Hypothalamus (tissue), 51 donors: ENCODE data around the gene SPDEF.

Experiments used
- DNase-seq, 51 donors: peaks; one replicate each; lab custom pipeline; 2025; lab: John Stamatoyannopoulos, UW

SPDEF gene

GRCh38 chr6:34547701-34548644, 8.2 kb downstream of the SPDEF start:
- no peak for DNase-seq

DNA sequence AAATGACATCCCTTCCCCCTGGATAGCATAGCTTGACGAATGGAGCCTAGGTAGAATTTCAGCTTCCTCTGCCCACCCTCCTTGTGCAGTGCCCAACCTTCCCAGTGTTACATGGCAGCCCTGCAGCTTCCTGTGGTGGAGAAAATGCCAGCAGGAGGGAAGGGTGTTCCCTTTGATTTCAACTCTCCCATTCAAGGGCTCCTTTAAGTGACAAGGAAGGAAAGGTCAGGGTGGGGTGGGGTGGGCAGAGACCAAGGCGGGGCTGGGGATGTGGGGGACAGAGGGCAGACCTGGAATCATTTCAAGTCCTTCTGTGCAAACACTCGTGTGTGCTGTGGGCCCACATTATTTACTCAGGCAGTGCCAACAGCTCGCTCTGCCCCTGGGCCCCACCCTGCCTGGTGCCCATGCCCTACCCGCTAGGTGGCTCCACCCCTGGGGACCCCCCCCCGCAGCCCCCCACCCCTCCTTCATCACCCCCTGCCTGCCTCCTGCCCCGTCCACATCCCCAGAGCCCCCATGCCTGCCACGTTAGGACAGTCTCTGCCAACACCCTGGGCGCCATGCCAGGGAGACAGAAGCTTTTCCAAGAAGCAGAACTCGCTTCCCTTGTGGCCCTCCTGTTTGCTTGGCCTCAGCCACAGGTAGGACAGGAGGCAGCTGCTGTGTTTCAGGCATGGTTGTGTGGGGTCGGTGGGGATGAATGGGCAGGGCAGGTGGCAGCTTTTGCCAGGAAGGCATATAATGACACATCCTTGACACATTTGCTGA, 9.4 kb downstream of the SPDEF start:
- peak in 34 of 51 donors; percentile 3 to 68 (median 38) for DNase-seq

- DNase-seq, result no peak
These were observed 11.2 kb downstream of the SPDEF start for GRCh38 chr6:34544776-34545471.

GRCh38 chr6:34544052-34544604, 12.0 kb downstream of the SPDEF start:
- no peak for DNase-seq

DNA sequence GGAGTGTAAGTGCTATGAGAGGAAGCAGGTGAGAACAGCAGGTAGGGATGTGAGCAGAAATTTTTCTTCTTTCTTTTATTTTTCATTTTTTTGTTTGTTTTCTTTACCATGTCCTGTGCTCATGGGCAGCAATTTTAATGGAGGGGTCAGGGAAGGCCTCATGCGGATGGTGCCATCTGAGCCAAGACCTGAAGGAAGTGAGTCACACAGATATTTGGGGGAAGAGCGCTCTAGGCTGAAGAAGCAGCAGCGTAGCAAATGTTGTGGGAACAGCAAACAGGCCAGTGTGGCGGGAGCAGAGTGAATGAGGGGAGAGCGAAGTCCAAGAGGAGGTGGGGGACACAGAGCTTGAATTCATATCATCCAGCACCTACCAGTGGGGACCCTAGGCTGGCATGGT, 12.7 kb downstream of the SPDEF start:
- no peak for DNase-seq

GRCh38 chr6:34540841-34541240, 15.3 kb downstream of the SPDEF start:
- DNase-seq, result no peak

- DNase-seq, result no peak
These were observed 15.9 kb downstream of the SPDEF start for GRCh38 chr6:34540222-34540621.

- DNase-seq, result no peak
These were observed 16.9 kb downstream of the SPDEF start for GRCh38 chr6:34539181-34539580.

- DNase-seq, result no peak
These were observed 17.5 kb downstream of the SPDEF start for GRCh38 chr6:34538581-34538980.

- DNase-seq, result no peak
These were observed 18.1 kb downstream of the SPDEF start for GRCh38 chr6:34537922-34538550.

DNA sequence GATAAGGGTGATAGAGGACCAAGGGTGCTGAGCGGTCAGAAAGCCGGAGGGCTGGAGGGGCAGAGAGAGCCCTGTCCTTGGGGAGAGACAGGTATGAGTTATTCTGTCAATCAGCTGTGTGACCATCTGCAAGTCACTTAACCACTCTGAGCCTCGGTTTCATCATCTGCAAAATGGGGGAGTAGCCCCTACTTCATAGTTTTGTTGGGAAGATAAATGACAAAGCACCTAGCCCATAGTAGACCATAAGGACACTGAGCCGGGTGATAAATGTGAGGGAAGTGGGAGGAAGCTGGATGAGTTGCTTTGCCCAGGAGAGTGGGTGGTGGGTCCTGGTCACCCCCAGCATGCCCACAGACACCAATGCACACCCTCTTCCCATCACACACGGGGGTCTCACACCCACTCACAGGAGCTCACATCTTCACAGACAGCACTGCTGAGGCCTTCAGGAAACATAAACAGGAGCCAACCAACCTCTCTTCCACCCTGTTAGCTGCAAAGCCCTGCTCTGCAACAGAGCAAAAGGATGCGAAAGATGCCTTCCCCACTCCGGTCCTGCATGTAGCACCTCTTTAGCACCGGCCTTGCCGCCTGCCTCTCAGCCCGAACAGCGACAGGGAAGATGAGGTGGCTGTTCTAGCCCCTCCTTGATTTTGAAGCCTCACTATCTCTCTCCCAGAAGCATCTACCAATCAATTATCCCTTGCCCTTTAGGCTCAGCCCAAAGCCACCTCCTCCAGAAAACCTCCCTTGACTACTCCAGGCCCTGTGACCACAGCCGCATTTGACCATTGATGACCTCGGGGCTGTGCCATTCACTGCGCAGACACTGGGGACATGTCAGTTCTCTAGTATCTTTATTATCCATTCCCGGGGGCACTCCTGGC, 18.9 kb downstream of the SPDEF start:
- DNase-seq, result no peak

- DNase-seq, result peak in 17 of 51 donors; percentile 7 to 63 (median 26)
These were observed 19.7 kb downstream of the SPDEF start for GRCh38 chr6:34536251-34536958.

GRCh38 chr6:34535646-34536045, 20.5 kb downstream of the SPDEF start:
- no peak for DNase-seq

- DNase-seq, result no peak
These were observed 20.9 kb downstream of the SPDEF start for GRCh38 chr6:34535199-34535598.

GRCh38 chr6:34534656-34535055, 21.5 kb downstream of the SPDEF start:
- no peak for DNase-seq

- no peak for DNase-seq
These were observed 22.0 kb downstream of the SPDEF start for GRCh38 chr6:34534146-34534545.

GRCh38 chr6:34532230-34532629, 23.9 kb downstream of the SPDEF start:
- DNase-seq, result no peak

- peak in 31 of 51 donors; percentile 10 to 95 (median 42) for DNase-seq
These were observed 24.4 kb downstream of the SPDEF start for GRCh38 chr6:34531580-34532201.
